ENCODE data around the gene AP5S1.

GRCh38 chr20:3843490-3843889 lies 23.1 kb downstream of the AP5S1 start:
- TF ChIP-seq CREB1 (IDR thresholded peaks at IDR 0.05; ENCODE audit: low read depth) (no peak), CTCF (IDR thresholded peaks at IDR 0.05 in 2 of 3, conservative IDR thresholded peaks at IDR 0.05 in 1 of 3; ENCODE audit: control insufficient read depth in 2 of 3, extremely low read depth in 1 of 3, insufficient read depth in 1 of 3, low read depth in 3 of 3, low read length in 3 of 3) (no peak), E4F1 (IDR thresholded peaks at IDR 0.05; ENCODE audit: borderline replicate concordance, partially characterized antibody) (no peak)
